Measurements from ENCODE around the gene MEGF11. TPM values are rescaled to one million over a fixed set of nuclear protein-coding genes. Genes with fewer than 3 reads are reported as not detected.

MEGF11 gene
- total RNA-seq, 1 experiment from 2014 or later = 2.3 TPM

- TF ChIP-seq POLR2AphosphoS5 (IDR thresholded peaks at IDR 0.05; ENCODE audit: low read depth, low read length) = no peak
- TF ChIP-seq CBX3 (IDR thresholded peaks at IDR 0.05; ENCODE audit: low read depth) = peak; percentile 57; the same call in 1 of the 2 replicates
- TF ChIP-seq EZH2phosphoT487 (IDR thresholded peaks at IDR 0.05; ENCODE audit: borderline replicate concordance) = no peak
- no peak for TF ChIP-seq YY1 (IDR thresholded peaks at IDR 0.05; ENCODE audit: extremely low read depth, insufficient replicate concordance, low read depth, low read length)
- TF ChIP-seq ELF1 (IDR thresholded peaks at IDR 0.05; ENCODE audit: borderline replicate concordance, low read depth) = no peak
- TF ChIP-seq TCF7L2 (IDR thresholded peaks at IDR 0.05; ENCODE audit: borderline replicate concordance, extremely low read depth, insufficient read depth, insufficient read length) = no peak
Observed at GRCh38 chr15:66007663-66008262, 245.8 kb downstream of the MEGF11 start (continued).

GRCh38 chr15:66006986-66007385 is 246.6 kb downstream of the MEGF11 start:
- Histone ChIP-seq H3K4me2 (ENCODE audit: low read length) (no peak overlapping the region), H3K9me3 (ENCODE audit: control insufficient read depth in 1 of 2, insufficient read depth in 1 of 2, low read depth in 1 of 2, low read length in 2 of 2) (no peaks in the 10 kb centered on the region), H3K36me3 (ENCODE audit: control insufficient read depth in 1 of 2, insufficient read depth in 2 of 2, low read length in 2 of 2) (no peaks in the 10 kb centered on the region), H3K4me1 (ENCODE audit: control insufficient read depth in 1 of 2, insufficient read depth in 2 of 2, low read length in 2 of 2) (peaks cover 0 to 21% of the 10 kb centered on the region in 2 experiments; a peak in 2 of 4 replicates), H3K27me3 (ENCODE audit: insufficient read depth, low read length) (peaks cover 3% of the 10 kb centered on the region; the same call in 1 of the 2 replicates), H3K4me3 (replicated peaks in 1 of 2; ENCODE audit: low read depth in 1 of 2, low read length in 2 of 2) (no peak overlapping the region), H3K79me2 (ENCODE audit: insufficient read depth, low read length) (no peaks in the 10 kb centered on the region), H3K27ac (ENCODE audit: low read depth, low read length) (no peak overlapping the region), H3K9me2 (ENCODE audit: insufficient read depth) (no peaks in the 10 kb centered on the region), H2AFZ (ENCODE audit: low read depth, low read length, poor library complexity, severe bottlenecking) (no peak overlapping the region), H3K9ac (ENCODE audit: low read length) (no peak overlapping the region), H4K20me1 (ENCODE audit: insufficient read depth) (no peaks in the 10 kb centered on the region)
- CTCF ChIA-PET = no interaction called here
- POLR2A ChIA-PET = no interaction called here
- TF ChIP-seq ZBTB33 (IDR thresholded peaks at IDR 0.05; ENCODE audit: extremely low read depth, insufficient replicate concordance, low read length) = no peak
- RAD21 ChIA-PET (ENCODE audit: low non-redundant PET in 1 of 2, low total read pairs in 2 of 2, uncharacterized antibody in 2 of 2, unreplicated experiment in 2 of 2) = no interaction called here
- no peak for ATAC-seq
- no TSS peak for BruUV-seq (replicated peaks)
- intact Hi-C loops (cut with micrococcal nuclease) = loop anchor here (5.0 kb wide), 2 partner anchors 80 to 185 kb away; no protein-coding TSS in a partner anchor
- no peak for DNase-seq (ENCODE audit: low read depth, low spot score)
